GM19035 (cell line): Measurements from ENCODE around the gene RNF180.

Experiments used
- ATAC-seq: cut with Tn5 transposase; IDR thresholded peaks from one replicate; pipeline ENCODE4 v1.9.1; 2021; ENCODE audit not compliant: unreplicated experiment

RNF180 gene

GRCh38 chr5:64165500-64166200, at the start of gene RNF180:
TSS of gene RNF180 (plus strand) at chr5:64165843. CDS start at chr5:64200808, 34,965 bp downstream.
- peak; percentile 57 for ATAC-seq

GRCh38 chr5:64125521-64125920, 40.1 kb upstream of the RNF180 start:
- no peak for ATAC-seq

DNA sequence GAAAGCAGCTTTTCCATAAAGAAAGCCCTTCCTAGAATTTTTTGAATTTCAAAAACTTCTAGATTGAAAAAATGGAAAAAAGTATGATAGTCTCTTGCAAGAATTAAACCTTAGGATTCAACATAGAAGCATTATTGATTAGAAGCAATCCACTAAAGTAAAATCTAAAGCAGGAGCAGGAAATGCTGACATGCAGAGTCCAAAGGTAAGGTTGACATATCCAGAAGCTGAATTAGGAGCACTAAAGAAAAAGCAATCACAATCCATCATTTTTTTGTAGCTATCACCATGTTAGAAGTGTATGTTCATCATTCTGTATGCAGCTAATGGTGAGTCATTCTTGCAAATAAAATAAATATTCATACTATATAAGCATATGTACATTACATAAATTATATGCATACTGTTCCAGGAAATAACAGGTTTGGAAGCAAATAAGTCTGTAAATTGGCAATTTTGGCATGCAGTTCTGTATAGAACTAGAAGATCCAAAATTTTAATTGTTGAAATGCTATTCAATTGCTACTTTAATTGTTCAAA, 39.4 kb upstream of the RNF180 start:
- ATAC-seq: no peak

DNA sequence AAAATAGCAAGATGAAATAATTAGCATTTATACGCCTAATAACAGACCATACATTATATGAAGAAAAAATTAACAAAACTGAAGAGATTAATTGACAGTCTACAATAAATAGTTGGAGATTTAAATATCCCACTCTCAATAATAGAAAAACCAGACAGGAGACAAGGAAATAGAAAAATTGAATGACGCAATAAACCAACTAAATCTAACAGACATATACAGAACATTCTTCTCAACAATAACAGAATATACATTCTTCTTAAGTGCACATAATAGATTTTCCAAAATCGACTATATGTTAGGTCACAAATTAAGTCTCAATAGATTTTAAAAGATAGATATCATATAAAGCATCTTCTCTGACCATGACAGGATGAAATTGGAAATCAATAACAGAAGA, 25.6 kb upstream of the RNF180 start:
- no peak for ATAC-seq

GRCh38 chr5:64144425-64145215, 21.0 kb upstream of the RNF180 start:
- ATAC-seq: no peak

- no peak for ATAC-seq
Observed at GRCh38 chr5:64145216-64145895, 20.3 kb upstream of the RNF180 start.

DNA sequence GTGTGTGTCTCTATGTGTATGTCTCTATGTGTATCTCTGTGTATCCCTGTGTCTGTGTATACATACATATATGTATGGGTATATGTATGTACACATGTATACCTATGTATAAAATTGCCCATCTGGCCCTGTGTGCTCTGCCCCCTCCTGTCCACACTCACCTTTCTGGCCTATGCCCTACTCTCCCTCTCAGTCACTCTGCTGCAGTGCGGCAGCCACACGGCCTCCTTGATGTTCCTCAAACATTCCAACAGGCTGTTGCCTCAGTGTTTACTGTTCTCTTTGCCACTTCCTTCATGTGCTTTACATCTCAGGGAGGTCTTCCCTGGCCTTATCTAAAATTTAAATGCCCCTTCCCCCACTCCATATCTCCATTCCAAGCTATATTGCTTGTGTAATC, 18.3 kb upstream of the RNF180 start:
- no peak for ATAC-seq

- ATAC-seq: peak; percentile 57
Observed at GRCh38 chr5:64147849-64148441, 17.7 kb upstream of the RNF180 start.

- no peak for ATAC-seq
Observed at GRCh38 chr5:64149268-64149667, 16.4 kb upstream of the RNF180 start.

DNA sequence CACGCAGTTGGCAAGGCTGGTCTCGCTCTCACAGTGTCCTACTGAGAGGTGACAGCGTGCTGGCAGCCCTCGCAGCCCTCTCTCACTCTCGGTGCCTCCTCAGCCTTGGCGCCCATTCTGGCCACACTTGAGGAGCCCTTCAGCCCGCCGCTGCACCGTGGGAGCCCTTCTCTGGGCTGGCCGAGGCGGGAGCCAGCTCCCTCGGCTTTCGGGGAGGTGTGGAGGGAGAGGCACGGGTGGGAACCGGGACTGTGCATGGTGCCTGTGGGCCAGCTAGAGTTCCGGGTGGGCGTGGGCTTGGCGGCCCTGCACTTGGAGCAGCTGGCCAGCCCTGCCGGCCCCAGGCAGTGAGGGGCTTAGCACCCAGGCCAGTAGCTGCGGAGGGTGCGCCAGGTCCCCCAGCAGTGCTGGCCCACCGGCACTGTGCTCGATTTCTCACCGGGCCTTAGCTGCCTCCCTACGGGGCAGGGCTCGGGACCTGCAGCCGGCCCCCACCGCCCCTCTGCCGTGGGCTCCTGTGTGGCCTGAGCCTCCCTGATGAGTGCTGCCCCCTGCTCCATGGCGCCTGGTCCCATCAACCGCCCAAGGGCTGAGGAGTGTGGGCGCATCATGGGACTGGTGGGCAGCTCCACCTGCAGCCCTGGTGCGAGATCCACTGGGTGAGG, 15.7 kb upstream of the RNF180 start:
- ATAC-seq: no peak

GRCh38 chr5:64156261-64156660, 9.4 kb upstream of the RNF180 start:
- ATAC-seq: no peak

DNA sequence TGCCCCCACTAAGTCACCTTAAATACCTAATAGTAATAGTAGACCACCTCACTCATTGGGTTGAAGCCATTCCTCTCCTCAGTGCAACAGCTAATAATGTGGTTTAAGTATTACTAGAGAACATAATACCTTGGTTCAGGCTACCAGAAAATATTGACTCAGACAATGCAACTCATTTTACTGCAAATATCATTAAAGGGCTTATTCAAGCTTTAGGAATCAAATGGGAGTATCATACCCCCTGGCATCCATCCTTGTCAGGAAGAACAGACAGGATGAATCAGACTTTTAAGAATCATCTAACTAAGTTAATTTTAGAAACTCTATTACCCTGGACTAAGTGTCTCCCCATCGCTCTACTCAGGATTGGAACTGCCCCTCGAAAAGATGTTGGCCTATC, 6.8 kb upstream of the RNF180 start:
- ATAC-seq: no peak

- ATAC-seq: no peak
Observed at GRCh38 chr5:64160201-64160600, 5.4 kb upstream of the RNF180 start.

DNA sequence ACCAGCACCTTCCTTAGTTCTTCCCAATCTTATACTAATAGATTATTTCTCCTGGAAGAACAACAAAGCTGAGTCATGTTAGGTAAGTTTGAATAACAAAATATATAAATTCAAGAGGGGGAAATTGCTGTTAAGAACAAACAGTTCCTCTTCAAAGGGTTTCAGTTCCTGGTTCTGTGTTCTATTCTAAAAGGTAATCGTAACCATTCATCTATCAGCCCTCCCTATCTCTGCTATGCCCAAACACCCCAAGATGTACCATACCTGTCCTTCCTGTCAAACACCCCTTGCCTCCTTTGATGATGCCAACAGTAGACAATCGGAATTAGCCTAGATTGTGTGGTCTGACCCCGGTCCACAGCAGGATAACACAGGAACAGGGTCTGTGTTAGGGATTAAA, 4.2 kb upstream of the RNF180 start:
- ATAC-seq: no peak

GRCh38 chr5:64163135-64163534, 2.5 kb upstream of the RNF180 start:
- ATAC-seq: no peak

DNA sequence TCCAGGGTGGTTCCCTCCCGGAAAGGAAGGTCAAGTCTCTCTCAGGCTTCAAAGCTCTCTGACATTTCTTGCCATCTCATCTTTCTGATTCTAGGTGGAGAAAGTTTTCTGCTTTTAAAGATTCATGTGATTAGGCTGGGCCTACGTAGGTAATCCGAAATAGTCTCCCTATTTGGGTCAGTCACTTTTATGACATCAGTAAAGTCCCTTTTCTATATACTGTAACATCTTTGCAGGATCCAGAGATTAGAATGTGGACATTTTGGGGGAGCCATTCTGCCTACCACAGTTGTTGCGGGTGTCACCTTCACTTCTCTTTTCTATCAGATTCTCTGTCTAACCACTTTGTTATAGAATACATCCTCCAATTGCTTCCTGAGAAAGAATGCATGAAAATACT, 1.9 kb upstream of the RNF180 start:
- ATAC-seq: no peak

GRCh38 chr5:64164166-64164565, 1.5 kb upstream of the RNF180 start:
- ATAC-seq: no peak

- no peak for ATAC-seq
Observed at GRCh38 chr5:64165160-64165499, 513 bp upstream of the RNF180 start.

GRCh38 chr5:64166201-64166959, 737 bp downstream of the RNF180 start:
- ATAC-seq: peak; percentile 19

- no peak for ATAC-seq
Observed at GRCh38 chr5:64176301-64176700, 10.7 kb downstream of the RNF180 start.
